ENCODE data around the gene IPO9. TPM values are rescaled to one million over a fixed set of nuclear protein-coding genes. Genes with fewer than 3 reads are reported as not detected.

IPO9 gene
- total RNA-seq, result 20.8 and 23.6 TPM in 2 replicates

DNA sequence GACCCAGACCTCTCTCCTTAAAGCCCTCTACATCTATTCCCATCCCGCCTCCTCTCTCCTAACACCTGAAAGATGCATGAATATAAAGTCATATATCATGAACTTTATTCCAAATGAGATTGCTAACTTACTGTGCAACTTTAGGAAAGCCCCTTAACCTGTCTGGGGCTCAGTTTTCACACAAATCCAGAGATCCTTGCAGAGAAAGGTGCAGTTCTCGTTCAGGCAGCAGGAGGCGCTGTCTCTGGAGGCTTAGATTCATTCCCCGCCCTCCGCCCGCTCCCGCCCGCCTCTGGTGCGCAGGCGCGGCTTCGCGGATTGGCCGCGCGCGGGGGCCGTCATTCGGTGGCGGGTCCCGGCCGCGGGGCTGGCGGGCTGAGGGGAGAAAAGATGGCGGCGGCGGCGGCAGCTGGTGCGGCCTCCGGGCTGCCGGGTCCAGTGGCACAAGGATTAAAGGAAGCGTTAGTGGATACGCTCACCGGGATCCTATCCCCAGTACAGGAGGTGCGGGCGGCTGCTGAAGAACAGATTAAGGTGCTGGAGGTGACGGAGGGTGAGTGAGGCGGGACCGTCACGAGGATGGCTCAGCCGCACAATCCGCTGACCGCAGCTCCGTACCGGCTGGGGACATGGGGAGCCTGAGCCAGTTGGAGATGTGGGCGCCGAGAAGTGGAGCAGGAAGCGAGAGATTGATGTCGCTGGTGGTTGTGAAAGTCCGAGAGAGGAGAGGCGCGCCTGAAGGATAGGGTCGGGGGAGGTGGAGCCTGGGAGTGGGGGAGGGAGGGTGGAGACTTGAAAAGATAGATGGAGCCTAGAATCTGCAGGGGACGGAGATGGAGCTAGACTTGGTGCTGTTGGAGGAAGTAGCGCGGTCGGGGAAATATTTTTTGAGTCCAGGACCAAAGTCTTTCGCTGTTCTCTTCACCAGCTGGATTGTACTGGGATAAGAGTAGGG, at the start of gene IPO9:
TSS of gene IPO9 (plus strand) at position 338 of the 955 bp plus-strand sequence. CDS start at position 391, 53 bp downstream.
- TF ChIP-seq, protein P1, sequence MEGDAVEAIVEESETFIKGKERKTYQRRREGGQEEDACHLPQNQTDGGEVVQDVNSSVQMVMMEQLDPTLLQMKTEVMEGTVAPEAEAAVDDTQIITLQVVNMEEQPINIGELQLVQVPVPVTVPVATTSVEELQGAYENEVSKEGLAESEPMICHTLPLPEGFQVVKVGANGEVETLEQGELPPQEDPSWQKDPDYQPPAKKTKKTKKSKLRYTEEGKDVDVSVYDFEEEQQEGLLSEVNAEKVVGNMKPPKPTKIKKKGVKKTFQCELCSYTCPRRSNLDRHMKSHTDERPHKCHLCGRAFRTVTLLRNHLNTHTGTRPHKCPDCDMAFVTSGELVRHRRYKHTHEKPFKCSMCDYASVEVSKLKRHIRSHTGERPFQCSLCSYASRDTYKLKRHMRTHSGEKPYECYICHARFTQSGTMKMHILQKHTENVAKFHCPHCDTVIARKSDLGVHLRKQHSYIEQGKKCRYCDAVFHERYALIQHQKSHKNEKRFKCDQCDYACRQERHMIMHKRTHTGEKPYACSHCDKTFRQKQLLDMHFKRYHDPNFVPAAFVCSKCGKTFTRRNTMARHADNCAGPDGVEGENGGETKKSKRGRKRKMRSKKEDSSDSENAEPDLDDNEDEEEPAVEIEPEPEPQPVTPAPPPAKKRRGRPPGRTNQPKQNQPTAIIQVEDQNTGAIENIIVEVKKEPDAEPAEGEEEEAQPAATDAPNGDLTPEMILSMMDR (IDR thresholded peaks at IDR 0.05; ENCODE audit: insufficient read depth, low read length, poor library complexity, severe bottlenecking), result peak; percentile 91
- DNase-seq (ENCODE audit: low read depth), result peak; percentile 68
- Histone ChIP-seq H3K36me3 (ENCODE audit: control insufficient read depth, insufficient read depth, low read length) (no peaks in the 10 kb centered on the region), H3K4me3 (ENCODE audit: low read depth, low read length) (peak within 1 kb of the TSS; percentile 80), H3K27me3 (ENCODE audit: control insufficient read depth, insufficient read depth, low read length) (no peaks in the 10 kb centered on the region)

DNA sequence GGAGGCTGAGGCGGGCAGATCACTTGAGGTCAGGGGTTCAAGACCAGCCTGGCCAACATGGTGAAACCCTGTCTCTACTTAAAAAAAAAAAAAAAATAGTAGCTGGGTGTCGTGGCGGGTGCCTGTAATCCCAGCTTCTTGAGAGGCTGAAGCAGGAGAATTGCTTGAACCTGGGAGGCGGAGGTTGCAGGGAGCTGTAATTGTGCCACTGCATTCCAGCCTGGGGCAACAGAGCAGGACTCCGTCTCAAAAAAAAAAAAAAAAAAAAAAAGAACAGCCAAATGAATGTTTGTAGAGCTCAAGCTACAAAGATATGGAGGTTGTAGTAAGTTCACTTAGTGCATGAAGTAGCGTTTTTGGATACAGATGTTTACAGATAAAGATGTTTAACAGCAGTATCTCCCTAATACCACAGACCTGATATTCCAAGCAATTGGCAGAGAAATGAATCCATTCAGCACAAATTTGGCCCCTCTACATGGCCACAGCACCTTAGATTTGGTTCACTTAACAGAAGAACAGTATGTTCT, 49.5 kb upstream of the IPO9 start:
- Histone ChIP-seq H3K36me3 (ENCODE audit: control insufficient read depth, insufficient read depth, low read length) (peaks cover 3% of the 10 kb centered on the region), H3K27me3 (ENCODE audit: control insufficient read depth, insufficient read depth, low read length) (no peaks in the 10 kb centered on the region), H3K4me3 (ENCODE audit: low read depth, low read length) (no peak overlapping the region)
- TF ChIP-seq, protein P1 (IDR thresholded peaks at IDR 0.05; ENCODE audit: insufficient read depth, low read length, poor library complexity, severe bottlenecking), result no peak
- DNase-seq (ENCODE audit: low read depth), result no peak

DNA sequence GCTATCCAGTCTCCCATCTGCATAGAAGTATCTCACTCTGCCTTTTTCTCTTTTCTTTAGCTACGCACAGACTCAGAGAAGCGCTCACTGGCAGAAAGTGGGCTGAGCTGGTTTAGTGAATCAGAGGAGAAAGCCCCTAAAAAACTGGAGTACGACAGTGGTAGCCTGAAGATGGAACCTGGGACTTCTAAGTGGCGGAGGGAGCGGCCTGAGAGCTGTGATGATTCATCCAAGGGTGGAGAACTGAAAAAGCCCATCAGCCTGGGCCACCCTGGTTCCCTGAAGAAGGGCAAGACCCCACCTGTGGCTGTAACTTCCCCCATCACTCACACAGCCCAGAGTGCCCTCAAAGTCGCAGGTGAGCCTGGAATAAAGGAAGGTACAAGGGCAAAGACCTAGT, 48.0 kb upstream of the IPO9 start:
- TF ChIP-seq, protein P1 (IDR thresholded peaks at IDR 0.05; ENCODE audit: insufficient read depth, low read length, poor library complexity, severe bottlenecking), result no peak
- H3K27me3 ChIP-seq (ENCODE audit: control insufficient read depth, insufficient read depth, low read length), result no peaks in the 10 kb centered on the region
- DNase-seq (ENCODE audit: low read depth), result no peak
- H3K36me3 ChIP-seq (ENCODE audit: control insufficient read depth, insufficient read depth, low read length), result peaks cover 3% of the 10 kb centered on the region
- H3K4me3 ChIP-seq (ENCODE audit: low read depth, low read length), result no peak overlapping the region

DNA sequence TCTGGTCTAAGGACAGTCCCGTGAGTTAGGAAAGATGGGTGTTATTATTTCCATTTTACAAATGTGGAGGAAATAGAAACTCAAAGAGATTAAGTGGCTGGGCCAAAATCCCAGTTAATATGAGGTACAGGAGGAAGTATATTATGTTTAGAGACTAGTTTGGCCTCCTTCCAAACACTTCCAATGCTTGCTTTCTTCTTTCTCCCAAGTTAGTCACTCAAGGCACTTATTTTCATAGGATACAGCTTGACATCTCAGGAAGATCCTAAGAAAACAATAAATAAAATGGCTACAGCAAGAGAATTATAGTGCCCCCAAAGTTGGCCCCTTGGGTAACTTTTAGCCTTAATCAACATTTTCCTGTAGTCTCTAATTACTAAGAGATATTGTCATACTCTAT, 47.5 kb upstream of the IPO9 start:
- no peak for DNase-seq (ENCODE audit: low read depth)
- no peaks in the 10 kb centered on the region for H3K27me3 ChIP-seq (ENCODE audit: control insufficient read depth, insufficient read depth, low read length)
- TF ChIP-seq, protein P1 (IDR thresholded peaks at IDR 0.05; ENCODE audit: insufficient read depth, low read length, poor library complexity, severe bottlenecking), result no peak
- H3K4me3 ChIP-seq (ENCODE audit: low read depth, low read length), result no peak overlapping the region
- H3K36me3 ChIP-seq (ENCODE audit: control insufficient read depth, insufficient read depth, low read length), result peaks cover 3% of the 10 kb centered on the region

DNA sequence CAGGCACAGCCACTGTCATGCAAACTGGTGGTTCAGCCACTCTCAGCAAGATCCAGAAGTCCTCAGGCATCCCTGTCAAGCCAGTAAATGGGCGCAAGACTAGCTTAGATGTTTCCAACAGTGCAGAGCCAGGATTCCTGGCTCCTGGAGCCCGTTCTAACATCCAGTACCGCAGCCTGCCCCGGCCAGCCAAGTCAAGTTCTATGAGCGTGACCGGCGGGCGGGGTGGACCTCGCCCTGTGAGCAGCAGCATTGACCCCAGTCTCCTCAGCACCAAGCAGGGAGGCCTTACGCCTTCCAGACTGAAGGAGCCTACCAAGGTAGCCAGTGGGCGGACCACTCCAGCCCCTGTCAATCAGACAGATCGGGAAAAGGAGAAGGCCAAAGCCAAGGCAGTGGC, 46.6 kb upstream of the IPO9 start:
- Histone ChIP-seq H3K4me3 (ENCODE audit: low read depth, low read length) (no peak overlapping the region), H3K36me3 (ENCODE audit: control insufficient read depth, insufficient read depth, low read length) (peaks cover 3% of the 10 kb centered on the region), H3K27me3 (ENCODE audit: control insufficient read depth, insufficient read depth, low read length) (no peaks in the 10 kb centered on the region)
- TF ChIP-seq, protein P1 (IDR thresholded peaks at IDR 0.05; ENCODE audit: insufficient read depth, low read length, poor library complexity, severe bottlenecking), result no peak
- no peak for DNase-seq (ENCODE audit: low read depth)
